ENCODE results near the gene STXBP6.
"Not testable (repeated sequence)": the region's sequence is repeated elsewhere in the genome, so short reads cannot be mapped to it uniquely, and the experiment has no call there.

The STXBP6 gene

GRCh38 chr14:24982472-24983155 lies 67.3 kb downstream of the STXBP6 start:
- DNase-seq, result no peak

GRCh38 chr14:24979725-24980239 lies 70.2 kb downstream of the STXBP6 start:
- DNase-seq, result no peak

DNA sequence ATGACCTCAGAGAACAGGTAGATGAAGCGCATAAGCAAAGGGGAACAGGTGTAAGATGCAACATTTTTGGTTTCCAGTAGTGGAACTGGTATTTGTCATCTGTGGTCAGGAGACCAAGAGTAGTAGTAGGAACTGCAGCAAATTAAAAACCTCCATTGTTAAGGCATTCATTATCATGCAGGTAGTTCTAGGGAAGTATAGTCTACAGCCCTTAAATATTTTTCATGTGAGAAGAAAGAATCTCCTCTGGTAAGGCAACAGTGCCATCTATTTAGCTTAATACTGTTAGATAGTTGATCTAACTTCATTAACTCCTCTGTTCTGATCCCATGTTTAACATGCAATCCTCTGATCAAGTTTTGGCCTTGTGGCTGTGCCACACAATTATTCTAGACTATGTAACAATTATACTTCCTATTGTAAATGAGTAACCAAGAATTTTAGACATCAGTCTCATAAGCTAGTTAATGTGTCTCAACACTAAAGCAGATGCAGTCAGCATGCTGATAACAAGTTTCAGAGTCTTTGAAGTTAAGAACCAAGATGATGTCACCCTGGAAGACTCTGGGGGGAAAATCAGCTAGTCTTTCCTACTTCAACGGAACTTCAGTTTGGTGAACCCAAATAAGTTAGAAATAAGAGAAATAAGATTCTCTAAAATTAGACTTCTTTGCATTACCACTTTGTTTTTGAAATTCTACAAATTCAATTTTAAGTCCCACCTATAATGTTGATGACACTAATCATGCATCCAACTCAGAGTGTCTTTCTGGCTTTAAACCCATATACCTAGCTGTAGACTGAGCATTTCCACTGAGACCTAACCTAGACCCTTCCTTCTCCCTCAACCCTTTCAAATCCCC lies 70.9 kb downstream of the STXBP6 start:
- no peak for DNase-seq

GRCh38 chr14:24976602-24977001 lies 73.3 kb downstream of the STXBP6 start:
- no peak for DNase-seq

GRCh38 chr14:24975393-24975792 lies 74.6 kb downstream of the STXBP6 start:
- DNase-seq, result no peak

DNA sequence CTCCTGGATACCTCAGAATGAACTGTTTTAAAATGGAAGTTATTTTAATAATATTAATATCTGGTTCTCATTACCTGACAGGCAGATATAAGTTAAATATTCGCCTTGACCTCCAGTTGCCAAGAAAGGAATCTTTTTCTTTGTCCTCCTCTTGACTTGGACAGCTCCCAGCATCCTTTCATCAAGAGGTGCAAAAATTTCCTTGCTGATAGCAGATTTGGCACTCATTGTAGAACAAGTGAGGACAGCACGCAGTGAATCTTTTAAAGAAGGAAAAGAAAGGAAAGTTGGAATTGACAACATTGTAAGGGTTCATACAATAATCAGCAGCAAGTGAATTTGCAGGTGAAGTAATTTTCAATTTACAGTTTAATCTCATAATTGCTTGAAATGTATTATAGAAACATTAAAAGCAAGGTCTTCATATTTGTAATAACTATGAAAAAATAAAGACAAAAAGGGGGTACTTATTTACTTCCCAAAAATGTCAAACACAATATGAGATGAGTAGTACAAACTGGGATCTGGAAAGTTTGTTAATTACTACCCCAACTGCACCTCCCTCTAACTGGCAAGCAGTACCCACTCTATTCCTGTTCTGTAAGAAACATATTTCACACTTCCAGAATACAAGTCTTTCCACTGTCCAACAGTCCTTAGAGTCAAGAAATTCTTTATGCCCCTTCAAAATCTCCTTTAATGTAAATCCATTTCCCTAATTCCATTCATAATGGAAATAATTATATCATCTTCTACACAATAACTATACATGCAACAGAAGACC lies 75.2 kb downstream of the STXBP6 start:
- DNase-seq, result no peak

DNA sequence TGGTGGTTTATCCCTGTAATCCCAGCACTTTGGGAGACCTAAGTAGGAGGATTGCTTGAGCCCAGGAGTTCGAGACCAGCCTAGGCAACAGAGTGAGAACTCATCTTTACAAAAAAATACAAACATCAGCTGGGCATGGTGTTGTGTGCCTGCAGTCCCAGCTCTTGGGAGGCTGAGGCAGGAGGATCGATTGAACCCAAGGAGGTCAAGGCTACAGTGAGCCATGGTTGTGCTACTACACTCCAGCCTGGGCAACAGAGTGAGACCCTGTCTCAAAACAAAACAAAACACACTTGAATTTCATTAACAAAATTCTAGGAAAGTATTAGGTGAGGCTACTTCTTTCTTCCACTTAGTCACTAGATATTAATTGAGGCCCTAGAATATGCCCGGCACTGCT lies 77.1 kb downstream of the STXBP6 start:
- no peak for DNase-seq

DNA sequence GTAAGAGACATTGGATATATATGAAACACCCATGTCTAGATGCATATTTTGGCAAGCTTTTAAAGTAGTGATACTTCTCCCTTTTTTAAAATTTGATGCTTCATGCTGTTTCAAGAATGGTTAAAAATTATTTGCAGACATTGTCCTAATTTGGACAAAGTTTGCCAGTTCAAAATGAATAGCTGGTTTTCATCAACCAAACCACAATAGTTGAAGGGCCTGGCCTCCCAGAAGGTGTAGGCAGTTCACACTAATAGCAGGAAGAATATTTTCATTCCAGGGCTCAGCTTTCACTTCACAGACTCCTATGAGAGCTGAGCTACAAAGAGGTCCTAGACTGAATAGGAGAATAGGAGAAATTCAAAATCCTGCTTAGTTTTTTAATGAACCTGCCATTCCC lies 78.7 kb downstream of the STXBP6 start:
- DNase-seq, result no peak

GRCh38 chr14:24966579-24966964 lies 83.4 kb downstream of the STXBP6 start:
- DNase-seq, result no peak

DNA sequence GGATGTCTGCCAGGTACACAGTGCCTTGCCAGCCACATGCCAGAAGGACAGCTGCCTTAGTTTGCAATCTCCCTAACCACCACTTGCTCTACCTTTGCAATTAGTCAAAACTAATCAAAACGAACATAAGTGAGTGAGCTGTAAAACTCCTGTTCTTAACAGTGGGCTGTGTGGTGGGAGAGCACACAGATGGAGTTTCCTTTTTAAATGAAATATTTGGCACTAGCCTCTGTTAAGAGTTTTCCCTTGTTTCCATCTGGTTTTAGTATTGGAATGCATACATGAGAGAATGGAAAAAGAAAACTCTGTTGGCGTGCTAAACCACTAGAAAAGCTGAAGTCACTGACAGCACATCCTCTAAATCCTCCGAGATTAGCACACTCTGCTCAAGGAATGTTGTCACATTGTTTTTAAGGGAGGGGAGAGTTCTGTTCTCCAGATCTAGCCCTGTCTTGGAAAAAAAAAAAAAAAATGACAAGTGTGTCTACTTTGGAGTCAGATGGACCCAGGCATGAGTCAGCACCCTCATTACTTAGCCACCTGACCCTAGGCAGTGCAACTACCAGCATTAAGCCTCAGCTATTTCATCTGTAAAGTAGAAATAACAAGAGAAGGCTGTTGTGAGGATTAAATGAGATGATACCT lies 83.9 kb downstream of the STXBP6 start:
- no peak for DNase-seq

DNA sequence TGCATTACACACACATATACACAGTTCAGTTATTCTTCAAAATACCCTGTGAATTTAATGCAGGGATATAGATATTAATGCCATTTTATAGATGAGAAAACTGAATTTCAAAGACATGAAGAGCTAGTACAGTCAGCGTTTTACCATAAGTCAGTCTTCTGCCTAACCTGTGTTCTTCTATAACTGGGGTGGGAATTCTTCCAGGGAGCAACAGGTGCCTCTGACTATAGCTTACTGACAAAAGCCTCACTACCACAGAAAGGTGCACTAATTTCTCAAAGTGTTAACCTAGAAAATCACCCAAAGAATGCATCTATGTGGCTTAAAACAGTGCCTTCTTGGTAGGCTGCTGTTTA lies 84.4 kb downstream of the STXBP6 start:
- DNase-seq, result no peak

- no peak for DNase-seq
These were observed 85.4 kb downstream of the STXBP6 start for GRCh38 chr14:24964591-24964990.

- no peak for DNase-seq
These were observed 85.9 kb downstream of the STXBP6 start for GRCh38 chr14:24964048-24964447.

DNA sequence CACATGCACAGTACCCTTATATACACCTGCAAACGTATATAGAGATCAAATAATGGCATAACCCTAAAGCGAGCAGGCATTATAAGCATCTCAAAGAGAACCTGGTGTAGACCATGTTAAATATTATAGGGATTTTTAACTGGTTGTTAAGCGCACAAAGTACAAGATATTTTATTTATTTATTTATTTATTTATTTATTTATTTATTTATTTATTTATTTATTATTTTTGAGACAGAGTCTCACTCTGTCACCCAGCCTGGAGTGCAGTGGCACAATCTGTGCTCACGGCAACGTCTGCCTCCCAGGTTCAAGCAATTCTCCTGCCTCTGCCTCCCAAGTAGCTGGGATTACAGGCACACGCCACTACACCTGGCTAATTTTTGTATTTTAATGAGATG lies 87.8 kb downstream of the STXBP6 start:
- DNase-seq, result not testable (repeated sequence)

DNA sequence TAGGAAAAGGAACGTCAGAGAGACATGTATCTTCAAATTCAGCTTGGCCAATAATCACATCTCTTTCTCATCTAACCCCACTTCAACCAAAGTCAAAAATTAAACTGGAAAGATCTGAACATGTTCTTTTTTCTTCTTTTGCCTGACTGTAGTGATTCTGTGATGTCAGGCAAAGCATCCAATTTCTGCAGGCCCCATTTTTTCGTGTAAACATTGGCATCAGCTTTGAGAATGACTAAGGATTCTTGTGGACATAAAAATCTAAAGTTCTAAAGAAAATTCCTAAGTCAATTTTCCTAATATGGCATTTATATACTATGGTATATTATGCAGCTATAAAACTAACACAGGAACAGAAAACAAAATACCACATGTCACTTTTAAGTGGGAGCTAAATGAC lies 89.1 kb downstream of the STXBP6 start:
- no peak for DNase-seq

- no peak for DNase-seq
These were observed 90.1 kb downstream of the STXBP6 start for GRCh38 chr14:24959791-24960331.

DNA sequence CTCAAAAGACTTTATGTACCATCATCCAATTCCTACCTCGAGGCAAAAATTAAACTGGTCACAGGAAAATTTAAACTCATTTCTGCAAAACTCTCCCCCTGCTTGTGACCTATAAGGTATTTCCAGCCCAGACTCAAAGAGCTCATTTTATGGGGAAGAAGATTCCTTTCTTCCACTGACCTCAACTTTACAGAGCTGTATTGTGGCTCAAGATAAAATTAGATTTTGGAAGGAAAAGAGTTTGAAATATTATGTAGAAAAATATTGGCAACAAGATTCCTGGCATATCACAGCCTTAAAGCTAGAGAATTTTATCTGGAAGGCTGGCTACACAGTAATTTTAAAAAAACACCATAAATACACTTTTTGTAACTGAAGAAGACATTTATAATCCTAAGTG lies 91.7 kb downstream of the STXBP6 start:
- no peak for DNase-seq

- DNase-seq, result no peak
These were observed 92.1 kb downstream of the STXBP6 start for GRCh38 chr14:24957814-24958213.

GRCh38 chr14:24956104-24956503 lies 93.8 kb downstream of the STXBP6 start:
- DNase-seq, result no peak

DNA sequence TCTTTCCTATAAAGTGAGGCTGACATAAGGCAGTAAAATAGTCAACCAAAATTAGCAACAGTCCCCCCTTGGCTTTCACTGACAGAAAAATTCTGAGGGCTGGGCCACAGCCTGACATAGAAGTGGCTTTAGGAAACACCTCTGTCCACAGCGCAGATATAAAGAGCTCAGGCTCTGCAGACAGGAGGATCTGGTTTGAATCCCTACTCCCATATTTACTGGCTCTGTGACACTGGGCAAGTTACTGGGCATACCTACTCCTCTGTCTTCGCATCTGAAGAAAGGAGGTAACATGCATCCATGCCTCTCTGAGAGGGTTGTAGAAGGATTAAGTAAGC lies 95.3 kb downstream of the STXBP6 start:
- DNase-seq, result no peak

DNA sequence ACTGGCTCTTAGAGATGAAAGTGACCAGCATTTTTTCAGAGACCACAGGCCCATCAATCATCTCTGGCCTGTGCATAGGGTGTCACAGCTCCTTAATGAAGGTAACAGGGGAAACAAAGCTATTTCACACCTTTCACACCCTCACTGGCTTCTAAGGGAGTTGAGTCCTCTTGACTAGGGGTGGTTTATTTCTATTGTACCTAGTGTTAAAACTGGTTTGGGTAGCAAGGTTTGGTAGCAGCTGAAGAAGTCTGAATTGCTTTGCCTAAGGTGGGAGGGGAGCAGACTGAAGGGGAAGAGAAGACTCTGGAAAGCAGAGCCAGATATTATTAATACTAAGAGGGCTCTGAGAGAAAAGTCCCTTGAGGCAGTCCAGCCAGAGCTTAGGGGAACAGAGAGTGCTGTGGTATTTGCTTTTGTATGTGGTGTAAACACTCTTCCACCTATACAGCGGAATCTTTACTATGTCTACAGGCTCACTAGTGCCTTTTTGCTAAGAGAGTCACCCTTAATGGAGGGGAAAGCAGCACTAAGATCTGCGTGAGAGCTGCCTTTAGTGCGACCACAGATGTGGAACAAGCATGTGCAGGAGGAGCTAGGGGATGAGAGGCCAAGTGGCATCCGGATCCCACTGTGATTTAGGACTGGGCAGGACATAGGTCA lies 95.8 kb downstream of the STXBP6 start:
- DNase-seq, result no peak
